ENCODE data around the gene DPAGT1. TPM values are rescaled to one million over a fixed set of nuclear protein-coding genes. Genes with fewer than 3 reads are reported as not detected.
A peak's percentile ranks its signal among the peaks of the same experiment; 100 is the strongest.

The DPAGT1 gene
- total RNA-seq, 1 donor from 2014 or later, result 8.4 TPM

- Histone ChIP-seq H3K9me3 (ENCODE audit: control insufficient read depth in 3 of 3, low read length in 3 of 3) (no peaks in the 10 kb centered on the region), H3K27me3 (ENCODE audit: control insufficient read depth in 3 of 3, insufficient read depth in 3 of 3, low read length in 3 of 3) (no peaks in the 10 kb centered on the region), H3K36me3 (ENCODE audit: control insufficient read depth in 3 of 3, insufficient read depth in 3 of 3, low read length in 3 of 3) (peaks cover 18 to 27% (median 23%) of the 10 kb centered on the region in 3 donors), H3K9ac (ENCODE audit: low read depth in 1 of 3, low read length in 3 of 3) (peak overlapping the region in 1 of 3 donors; percentile 19), H3K27ac (ENCODE audit: low read depth, low read length) (no peak overlapping the region), H3K4me3 (ENCODE audit: low read length in 3 of 3) (no peak overlapping the region), H3K4me1 (ENCODE audit: control insufficient read depth in 3 of 3, insufficient read depth in 3 of 3, low read length in 3 of 3) (peaks cover 18 to 34% (median 20%) of the 10 kb centered on the region in 3 donors)
Observed at GRCh38 chr11:119087747-119088241, 13.9 kb downstream of the DPAGT1 start.

GRCh38 chr11:119087123-119087522 is 14.5 kb downstream of the DPAGT1 start:
- H3K27ac ChIP-seq (ENCODE audit: low read depth, low read length), result no peak overlapping the region
- no peak overlapping the region for H3K9ac ChIP-seq (ENCODE audit: low read depth in 1 of 3, low read length in 3 of 3)
- H3K4me1 ChIP-seq (ENCODE audit: control insufficient read depth in 3 of 3, insufficient read depth in 3 of 3, low read length in 3 of 3), result peaks cover 13 to 29% (median 16%) of the 10 kb centered on the region in 3 donors
- no peaks in the 10 kb centered on the region for H3K27me3 ChIP-seq (ENCODE audit: control insufficient read depth in 3 of 3, insufficient read depth in 3 of 3, low read length in 3 of 3)
- no peaks in the 10 kb centered on the region for H3K9me3 ChIP-seq (ENCODE audit: control insufficient read depth in 3 of 3, low read length in 3 of 3)
- no peak overlapping the region for H3K4me3 ChIP-seq (ENCODE audit: low read length in 3 of 3)
- peaks cover 15 to 28% (median 21%) of the 10 kb centered on the region in 3 donors for H3K36me3 ChIP-seq (ENCODE audit: control insufficient read depth in 3 of 3, insufficient read depth in 3 of 3, low read length in 3 of 3)

- H3K4me3 ChIP-seq (ENCODE audit: low read length in 3 of 3), result peak overlapping the region; percentile 96 to 98 (median 96)
- H3K9ac ChIP-seq (ENCODE audit: low read depth in 1 of 3, low read length in 3 of 3), result peak overlapping the region; percentile 84 to 95 (median 91)
- H3K9me3 ChIP-seq (ENCODE audit: control insufficient read depth in 3 of 3, low read length in 3 of 3), result no peaks in the 10 kb centered on the region
- H3K27ac ChIP-seq (ENCODE audit: low read depth, low read length), result peak overlapping the region; percentile 85
- H3K4me1 ChIP-seq (ENCODE audit: control insufficient read depth in 3 of 3, insufficient read depth in 3 of 3, low read length in 3 of 3), result peaks cover 13 to 29% (median 16%) of the 10 kb centered on the region in 3 donors
- H3K36me3 ChIP-seq (ENCODE audit: control insufficient read depth in 3 of 3, insufficient read depth in 3 of 3, low read length in 3 of 3), result peaks cover 21 to 33% (median 33%) of the 10 kb centered on the region in 3 donors
- H3K27me3 ChIP-seq (ENCODE audit: control insufficient read depth in 3 of 3, insufficient read depth in 3 of 3, low read length in 3 of 3), result no peaks in the 10 kb centered on the region
Observed at GRCh38 chr11:119085437-119085847, 16.2 kb downstream of the DPAGT1 start.

GRCh38 chr11:119084663-119085436 is 16.8 kb downstream of the DPAGT1 start, which contains the start of gene HMBS:
HMBS (plus strand) TSS chr11:119084881; CDS start chr11:119085034, 153 bp downstream.
- Histone ChIP-seq H3K27ac (ENCODE audit: low read depth, low read length) (peak within 1 kb of the TSS; percentile 85), H3K27me3 (ENCODE audit: control insufficient read depth in 3 of 3, insufficient read depth in 3 of 3, low read length in 3 of 3) (no peaks in the 10 kb centered on the region), H3K36me3 (ENCODE audit: control insufficient read depth in 3 of 3, insufficient read depth in 3 of 3, low read length in 3 of 3) (peaks cover 18 to 32% (median 30%) of the 10 kb centered on the region in 3 donors), H3K4me1 (ENCODE audit: control insufficient read depth in 3 of 3, insufficient read depth in 3 of 3, low read length in 3 of 3) (peaks cover 13 to 29% (median 16%) of the 10 kb centered on the region in 3 donors), H3K9ac (ENCODE audit: low read depth in 1 of 3, low read length in 3 of 3) (peak within 1 kb of the TSS; percentile 84 to 95 (median 91)), H3K9me3 (ENCODE audit: control insufficient read depth in 3 of 3, low read length in 3 of 3) (no peaks in the 10 kb centered on the region), H3K4me3 (ENCODE audit: low read length in 3 of 3) (peak within 1 kb of the TSS; percentile 96 to 98 (median 96))

- no peak overlapping the region for H3K4me3 ChIP-seq (ENCODE audit: low read length in 3 of 3)
- no peak overlapping the region for H3K27ac ChIP-seq (ENCODE audit: low read depth, low read length)
- peaks cover 48 to 59% (median 54%) of the 10 kb centered on the region in 3 donors for H3K36me3 ChIP-seq (ENCODE audit: control insufficient read depth in 3 of 3, insufficient read depth in 3 of 3, low read length in 3 of 3)
- no peaks in the 10 kb centered on the region for H3K9me3 ChIP-seq (ENCODE audit: control insufficient read depth in 3 of 3, low read length in 3 of 3)
- no peaks in the 10 kb centered on the region for H3K27me3 ChIP-seq (ENCODE audit: control insufficient read depth in 3 of 3, insufficient read depth in 3 of 3, low read length in 3 of 3)
- no peak overlapping the region for H3K9ac ChIP-seq (ENCODE audit: low read depth in 1 of 3, low read length in 3 of 3)
- H3K4me1 ChIP-seq (ENCODE audit: control insufficient read depth in 3 of 3, insufficient read depth in 3 of 3, low read length in 3 of 3), result peaks cover 13 to 19% (median 16%) of the 10 kb centered on the region in 3 donors
Observed at GRCh38 chr11:119081682-119082260, 19.9 kb downstream of the DPAGT1 start.

GRCh38 chr11:119078675-119079420 is 22.8 kb downstream of the DPAGT1 start:
- Histone ChIP-seq H3K27ac (ENCODE audit: low read depth, low read length) (no peak overlapping the region), H3K4me1 (ENCODE audit: control insufficient read depth in 3 of 3, insufficient read depth in 3 of 3, low read length in 3 of 3) (no peaks in the 10 kb centered on the region), H3K27me3 (ENCODE audit: control insufficient read depth in 3 of 3, insufficient read depth in 3 of 3, low read length in 3 of 3) (no peaks in the 10 kb centered on the region), H3K36me3 (ENCODE audit: control insufficient read depth in 3 of 3, insufficient read depth in 3 of 3, low read length in 3 of 3) (peaks cover 58 to 71% (median 66%) of the 10 kb centered on the region in 3 donors), H3K4me3 (ENCODE audit: low read length in 3 of 3) (no peak overlapping the region), H3K9me3 (ENCODE audit: control insufficient read depth in 3 of 3, low read length in 3 of 3) (no peaks in the 10 kb centered on the region), H3K9ac (ENCODE audit: low read depth in 1 of 3, low read length in 3 of 3) (no peak overlapping the region)

GRCh38 chr11:119077839-119078238 is 23.8 kb downstream of the DPAGT1 start:
- Histone ChIP-seq H3K27ac (ENCODE audit: low read depth, low read length) (no peak overlapping the region), H3K9me3 (ENCODE audit: control insufficient read depth in 3 of 3, low read length in 3 of 3) (no peaks in the 10 kb centered on the region), H3K27me3 (ENCODE audit: control insufficient read depth in 3 of 3, insufficient read depth in 3 of 3, low read length in 3 of 3) (no peaks in the 10 kb centered on the region), H3K9ac (ENCODE audit: low read depth in 1 of 3, low read length in 3 of 3) (no peak overlapping the region), H3K36me3 (ENCODE audit: control insufficient read depth in 3 of 3, insufficient read depth in 3 of 3, low read length in 3 of 3) (peaks cover 68 to 81% (median 77%) of the 10 kb centered on the region in 3 donors), H3K4me3 (ENCODE audit: low read length in 3 of 3) (no peak overlapping the region), H3K4me1 (ENCODE audit: control insufficient read depth in 3 of 3, insufficient read depth in 3 of 3, low read length in 3 of 3) (no peaks in the 10 kb centered on the region)

GRCh38 chr11:119067371-119068222 is 34.1 kb downstream of the DPAGT1 start, which contains the start of gene VPS11:
VPS11 (plus strand) TSS chr11:119067818; CDS start chr11:119067824, 6 bp downstream.
- Histone ChIP-seq H3K9ac (ENCODE audit: low read depth in 1 of 3, low read length in 3 of 3) (peak within 1 kb of the TSS; percentile 93 to 97 (median 97)), H3K4me3 (ENCODE audit: low read length in 3 of 3) (peak within 1 kb of the TSS; percentile 91 to 99 (median 98)), H3K4me1 (ENCODE audit: control insufficient read depth in 3 of 3, insufficient read depth in 3 of 3, low read length in 3 of 3) (peaks cover 12 to 27% (median 16%) of the 10 kb centered on the region in 3 donors), H3K27ac (ENCODE audit: low read depth, low read length) (peak within 1 kb of the TSS; percentile 88), H3K27me3 (ENCODE audit: control insufficient read depth in 3 of 3, insufficient read depth in 3 of 3, low read length in 3 of 3) (no peaks in the 10 kb centered on the region), H3K9me3 (ENCODE audit: control insufficient read depth in 3 of 3, low read length in 3 of 3) (no peaks in the 10 kb centered on the region), H3K36me3 (ENCODE audit: control insufficient read depth in 3 of 3, insufficient read depth in 3 of 3, low read length in 3 of 3) (peaks cover 20 to 29% (median 21%) of the 10 kb centered on the region in 3 donors)

- Histone ChIP-seq H3K9me3 (ENCODE audit: control insufficient read depth in 3 of 3, low read length in 3 of 3) (no peaks in the 10 kb centered on the region), H3K36me3 (ENCODE audit: control insufficient read depth in 3 of 3, insufficient read depth in 3 of 3, low read length in 3 of 3) (peaks cover 6 to 14% (median 6%) of the 10 kb centered on the region in 3 donors), H3K27ac (ENCODE audit: low read depth, low read length) (no peak overlapping the region), H3K4me3 (ENCODE audit: low read length in 3 of 3) (no peak overlapping the region), H3K27me3 (ENCODE audit: control insufficient read depth in 3 of 3, insufficient read depth in 3 of 3, low read length in 3 of 3) (no peaks in the 10 kb centered on the region), H3K4me1 (ENCODE audit: control insufficient read depth in 3 of 3, insufficient read depth in 3 of 3, low read length in 3 of 3) (peaks cover 12 to 28% (median 18%) of the 10 kb centered on the region in 3 donors), H3K9ac (ENCODE audit: low read depth in 1 of 3, low read length in 3 of 3) (no peak overlapping the region)
Observed at GRCh38 chr11:119065369-119065768, 36.3 kb downstream of the DPAGT1 start.
